GM12872 (cell line): ENCODE results near the gene FJX1.

Experiments
- CTCF ChIP-seq: IDR thresholded peaks from 3 replicates; pipeline ENCODE4 v1.5.1; 2011; ENCODE audit warnings: low read depth, mild to moderate bottlenecking, low read length, moderate library complexity; ENCODE audit not compliant: insufficient read depth

FJX1 gene

DNA sequence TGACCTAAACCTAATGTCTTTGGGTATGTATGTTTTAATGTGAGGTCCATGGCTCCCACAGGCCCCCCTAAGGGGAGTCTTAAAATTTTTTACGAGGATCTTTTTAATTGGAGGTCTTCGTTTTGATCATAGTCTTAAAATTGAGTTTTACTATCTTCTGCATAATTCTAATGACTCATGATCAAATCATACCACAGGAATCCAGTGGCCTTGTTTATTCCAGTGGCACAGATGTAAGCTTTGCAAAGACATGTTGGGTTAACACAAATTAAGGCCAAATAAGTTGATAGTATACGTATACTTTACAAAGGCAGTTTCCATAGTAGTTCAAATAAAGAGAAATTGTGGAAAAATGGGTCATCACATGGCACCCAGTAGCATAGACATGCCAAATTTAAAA, 33.9 kb upstream of the FJX1 start:
- TF ChIP-seq CTCF, result no peak

DNA sequence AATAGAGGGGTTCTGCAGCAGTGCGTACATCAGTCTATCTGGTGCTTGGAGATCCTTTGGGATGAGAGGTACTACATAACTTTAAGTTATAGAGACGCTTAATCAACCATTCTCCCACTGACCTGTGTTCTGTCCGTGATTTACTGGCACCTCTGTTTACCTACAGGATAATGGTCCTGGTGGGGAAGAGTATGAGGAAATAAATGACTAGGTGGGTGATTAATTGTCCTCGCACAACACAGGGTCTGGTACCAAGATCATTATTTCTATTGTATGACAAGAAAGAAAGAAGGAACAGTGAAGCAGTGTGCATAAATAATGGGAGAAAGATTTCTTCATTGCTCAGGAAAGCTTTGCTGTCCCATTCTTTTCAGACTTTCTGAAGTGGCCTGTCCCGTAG, 32.8 kb upstream of the FJX1 start:
- no peak for TF ChIP-seq CTCF

DNA sequence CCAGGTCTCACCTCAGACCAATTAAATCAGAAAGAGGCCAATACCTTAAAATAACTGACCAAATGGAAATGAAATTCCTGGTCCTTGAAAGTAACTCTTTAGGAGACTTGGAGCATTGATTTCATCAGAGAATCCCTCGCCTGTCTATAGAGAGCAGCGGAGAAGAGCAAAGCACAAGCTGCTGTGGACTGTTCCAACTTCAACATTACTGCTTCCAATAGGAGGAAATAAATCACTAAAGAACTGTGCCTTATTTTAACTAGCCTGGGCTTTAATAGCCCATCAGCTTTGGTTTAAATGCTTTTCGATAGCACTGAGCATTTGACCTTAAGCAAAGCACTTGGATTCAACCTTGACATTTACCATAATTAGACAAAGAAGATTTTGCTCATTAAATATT, 32.0 kb upstream of the FJX1 start:
- no peak for TF ChIP-seq CTCF

DNA sequence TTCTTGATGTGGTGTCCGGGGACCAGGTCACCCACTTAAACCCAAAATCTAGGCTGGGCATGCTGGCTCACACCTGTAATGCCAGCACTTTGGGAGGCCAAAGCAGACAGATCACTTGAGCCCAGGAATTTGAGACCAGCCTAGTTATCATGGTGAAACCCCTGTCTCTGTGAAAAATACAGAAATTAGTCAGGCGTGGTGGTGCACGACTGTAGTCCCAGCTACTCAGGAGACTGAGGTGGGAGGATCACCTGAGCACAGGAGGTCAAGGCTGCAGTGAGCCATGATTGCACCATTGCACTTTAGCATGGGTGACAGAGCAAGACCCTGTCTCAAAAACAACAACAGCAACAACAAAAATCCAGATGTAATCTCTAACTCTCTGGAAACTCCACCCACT, 30.3 kb upstream of the FJX1 start:
- no peak for TF ChIP-seq CTCF

DNA sequence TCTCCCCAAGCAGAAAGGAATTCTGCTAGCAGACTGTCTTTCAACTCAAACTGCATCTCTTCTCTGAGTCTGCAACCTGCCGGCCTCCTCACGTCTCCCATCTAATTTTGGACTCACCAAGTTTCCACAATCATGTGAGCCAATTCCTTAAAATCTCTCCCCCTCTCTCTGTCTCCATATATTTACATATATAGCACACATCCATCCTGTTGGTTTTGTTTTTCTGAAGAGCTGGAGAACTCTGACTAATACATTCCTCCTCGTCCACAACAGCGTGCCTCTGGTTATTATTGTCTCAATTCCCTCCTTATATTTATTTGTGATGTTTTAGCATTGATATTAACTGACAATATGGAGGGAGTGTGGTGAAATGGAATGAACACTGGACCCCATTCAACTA, 29.6 kb upstream of the FJX1 start:
- no peak for TF ChIP-seq CTCF

DNA sequence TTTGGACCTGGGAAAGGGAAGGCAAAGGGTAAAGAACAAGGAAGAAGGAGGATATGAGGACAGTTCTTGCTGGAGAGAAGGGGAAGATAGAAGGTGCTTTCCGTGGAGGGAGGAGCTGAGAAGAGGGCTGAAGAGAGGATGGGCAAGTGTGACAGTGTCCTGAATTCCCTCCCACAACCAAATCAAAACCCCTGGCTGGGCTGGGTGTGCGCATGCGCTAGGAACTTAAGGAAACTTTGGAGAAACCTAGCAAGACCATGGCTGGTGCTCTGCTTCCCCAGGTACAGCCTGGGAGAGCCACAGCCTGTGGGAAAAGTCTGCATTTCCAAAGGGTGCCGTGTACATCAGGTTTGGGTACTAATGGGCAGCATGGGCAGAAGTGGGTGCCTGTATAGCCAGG, 29.0 kb upstream of the FJX1 start:
- no peak for TF ChIP-seq CTCF

DNA sequence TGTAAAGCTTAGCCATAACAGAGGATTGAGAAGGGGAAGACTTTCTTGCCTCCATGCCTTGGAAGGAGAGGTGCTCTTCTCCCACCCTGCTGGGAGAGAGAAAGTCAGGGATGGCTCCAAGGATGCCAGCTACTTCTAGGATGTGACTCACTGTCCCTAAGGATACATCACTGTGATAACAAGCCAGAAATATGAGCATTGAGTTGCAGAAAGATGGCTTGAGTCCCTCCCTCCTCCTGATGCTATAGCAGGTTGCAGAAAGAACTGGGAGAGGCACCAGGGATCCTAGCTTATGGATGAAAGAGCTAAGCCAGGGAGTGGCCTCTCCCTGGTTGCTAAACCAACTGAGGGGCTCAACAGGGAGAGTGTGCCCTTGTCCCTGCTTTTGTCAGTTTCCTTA, 27.8 kb upstream of the FJX1 start:
- TF ChIP-seq CTCF, result no peak

DNA sequence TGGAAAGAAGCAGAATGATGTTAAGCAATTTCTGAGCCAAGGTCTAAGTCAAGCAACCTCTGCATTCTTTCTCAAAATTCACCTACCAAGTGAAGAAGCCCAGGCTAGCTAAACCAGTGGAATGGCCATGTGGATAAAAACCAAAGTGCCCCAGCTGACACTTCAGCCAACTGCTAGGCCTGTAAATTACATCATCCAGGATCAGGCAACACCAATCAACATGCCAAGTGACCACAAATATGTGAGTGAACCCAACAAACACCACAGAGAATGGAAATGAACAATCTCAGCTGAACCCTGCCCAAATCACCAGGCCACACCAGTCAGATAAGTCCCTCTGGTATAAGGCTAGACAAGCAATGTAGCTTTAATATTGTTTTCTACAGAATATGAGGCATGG, 25.1 kb upstream of the FJX1 start:
- no peak for TF ChIP-seq CTCF
